ENCODE results near the gene PVALEF.

- no peak for TF ChIP-seq YY1 (IDR thresholded peaks at IDR 0.05; ENCODE audit: insufficient read depth, insufficient read length)
- no peak for TF ChIP-seq ZNF274 (IDR thresholded peaks at IDR 0.05; ENCODE audit: low read depth, low read length)
- no peak for TF ChIP-seq SUZ12 (IDR thresholded peaks at IDR 0.05; ENCODE audit: extremely low read depth, insufficient read depth, insufficient read length)
Measured at GRCh38 chr17:81222906-81223761, 57.8 kb downstream of the PVALEF start, which contains the start of gene CEP131.

Data from NT2/D1 (cell line).